HPDE6-E6E7 (cell line): ENCODE data around the gene TEKT5.
"Not testable (repeated sequence)": the region's sequence is repeated elsewhere in the genome, so short reads cannot be mapped to it uniquely, and the experiment has no call there.

Experiments
- DNase-seq: peaks from one replicate; pipeline ENCODE4 v3.0.0; 2011; ENCODE audit warnings: missing footprints; ENCODE audit errors: extremely low spot score

TEKT5 gene

DNA sequence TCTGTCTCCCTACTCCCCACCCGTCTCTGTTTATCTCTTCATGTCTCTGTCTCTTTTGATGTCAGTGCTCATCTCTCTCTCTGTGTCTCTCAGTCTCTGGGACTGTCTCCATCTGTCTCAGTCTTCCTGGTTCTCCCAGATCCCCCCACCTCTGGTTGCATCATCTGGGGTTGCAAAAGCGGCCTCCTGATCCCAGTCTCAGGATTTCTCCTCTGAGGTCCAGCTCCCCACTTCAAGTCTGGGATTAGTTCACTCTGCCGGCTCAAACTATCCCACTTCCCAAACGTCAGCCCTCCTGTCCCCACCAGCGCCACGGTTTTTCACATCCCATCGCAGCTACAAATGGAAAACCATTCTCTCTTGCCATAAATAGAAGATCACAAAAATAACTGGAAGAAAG is 9.0 kb downstream of the TEKT5 start:
- no peak for DNase-seq

DNA sequence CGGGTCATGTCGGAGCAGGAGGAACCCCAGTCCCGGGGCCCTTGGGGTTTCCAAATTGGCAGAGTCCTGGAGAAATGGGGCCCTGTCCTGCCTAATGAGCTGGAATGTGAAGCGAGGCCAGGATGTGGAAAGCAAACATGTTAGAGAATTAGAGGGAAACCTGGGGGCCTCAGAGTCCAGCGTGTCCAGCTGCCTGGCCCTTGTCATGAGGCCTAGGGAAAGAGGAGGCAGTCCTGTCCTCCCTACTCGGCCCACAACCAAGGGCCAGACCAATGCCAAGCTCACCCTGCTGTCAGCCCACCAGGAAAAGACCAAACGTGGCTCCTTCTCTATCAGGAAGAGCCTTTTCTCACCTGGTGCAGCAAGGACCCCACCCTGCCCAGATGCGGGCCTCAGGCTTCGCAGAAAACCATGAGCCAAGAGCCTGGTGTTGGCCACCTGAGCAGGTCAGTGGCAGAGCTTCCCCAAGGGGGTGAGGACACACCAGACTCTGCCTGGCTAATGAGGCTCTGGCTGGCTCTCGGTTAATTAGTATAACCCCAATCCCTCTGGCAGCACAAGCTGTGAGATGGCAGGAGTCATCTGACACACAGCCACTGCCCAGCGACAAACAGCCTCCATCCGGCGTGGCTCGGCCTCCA is 10.1 kb downstream of the TEKT5 start:
- no peak for DNase-seq

DNA sequence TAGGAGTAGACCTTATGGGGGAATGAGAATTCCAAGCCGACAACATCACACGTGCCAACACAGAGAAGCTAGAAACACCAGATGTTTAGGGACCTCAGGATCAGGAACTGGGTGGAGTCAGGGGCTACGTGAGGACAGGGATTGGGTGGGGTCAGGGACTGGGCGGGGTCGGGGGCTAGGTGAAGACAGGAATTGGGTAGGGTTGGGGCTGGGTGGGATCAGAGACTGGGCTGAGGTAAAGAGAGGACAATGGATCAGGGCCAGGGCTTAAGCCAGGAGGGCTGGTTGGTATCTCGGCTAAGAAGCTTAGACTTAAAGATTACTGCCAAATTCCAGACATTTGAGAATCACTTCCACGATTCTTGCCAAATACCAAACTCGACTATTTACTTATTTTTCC is 11.6 kb downstream of the TEKT5 start:
- no peak for DNase-seq

DNA sequence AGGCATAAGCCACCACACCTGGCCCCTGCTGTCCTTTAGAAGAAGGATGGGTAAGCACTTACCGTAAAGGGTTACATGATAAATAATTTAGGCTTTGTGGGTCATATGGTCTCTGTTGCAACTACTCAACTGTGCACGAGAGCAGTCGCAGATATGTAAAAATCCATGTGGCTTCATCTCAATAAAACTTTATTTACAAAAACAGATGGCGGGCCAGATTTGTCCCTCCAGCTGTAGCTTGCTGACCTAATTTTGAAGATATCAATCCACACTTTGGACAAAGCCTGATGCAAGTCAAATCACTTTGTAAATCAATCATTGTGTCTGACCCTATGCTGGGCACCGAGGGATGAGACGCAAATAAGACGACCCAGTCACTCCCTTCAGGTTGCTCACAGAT is 12.1 kb downstream of the TEKT5 start:
- no peak for DNase-seq

DNA sequence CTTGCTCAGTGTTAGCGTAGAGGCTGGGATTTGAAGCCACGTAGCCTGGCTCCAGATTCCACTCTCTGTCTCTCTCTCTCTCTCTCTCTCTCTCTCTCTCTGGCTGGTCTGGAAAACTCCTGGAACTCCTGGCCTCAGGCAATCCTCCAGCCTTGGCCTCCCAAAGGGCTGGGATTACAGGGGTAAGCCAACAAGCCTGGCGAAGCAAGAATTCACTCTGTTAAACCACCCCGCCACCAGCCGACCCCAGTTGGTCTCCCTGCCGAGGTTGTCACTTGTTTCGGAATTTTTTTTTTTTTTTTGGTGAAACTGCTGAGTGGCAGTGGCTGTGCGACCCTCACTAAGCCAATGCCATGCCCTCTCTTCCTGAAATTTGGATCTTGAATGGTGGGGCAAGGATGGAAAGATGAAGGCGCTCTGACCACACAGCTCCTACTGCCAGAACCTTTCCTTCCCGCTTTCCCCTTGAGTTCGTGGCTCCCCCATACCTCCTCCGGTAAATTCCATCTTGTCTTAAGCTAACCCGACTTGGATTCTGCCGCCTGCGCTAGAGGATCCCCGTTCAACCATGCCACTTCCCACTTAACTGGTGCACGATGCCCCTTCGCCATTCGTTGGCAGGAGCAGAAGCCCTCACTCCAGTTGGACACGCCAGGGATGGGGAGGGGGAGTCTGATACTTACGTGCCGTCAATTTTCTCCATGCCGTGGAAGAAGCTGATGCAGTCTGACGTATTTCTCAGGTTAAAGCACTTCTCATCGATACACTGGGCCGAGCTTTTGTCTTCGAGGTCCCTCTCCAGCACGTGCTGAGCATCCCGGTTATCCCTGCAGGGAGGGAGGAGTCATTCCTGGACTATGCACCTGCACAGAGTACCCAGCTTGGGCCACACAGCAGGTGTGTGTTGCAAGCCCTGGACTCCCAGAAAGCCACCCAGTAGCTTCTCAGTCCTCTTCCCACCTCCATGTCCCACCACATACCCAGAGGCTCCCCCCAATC is 13.1 kb downstream of the TEKT5 start:
- DNase-seq = no peak

DNA sequence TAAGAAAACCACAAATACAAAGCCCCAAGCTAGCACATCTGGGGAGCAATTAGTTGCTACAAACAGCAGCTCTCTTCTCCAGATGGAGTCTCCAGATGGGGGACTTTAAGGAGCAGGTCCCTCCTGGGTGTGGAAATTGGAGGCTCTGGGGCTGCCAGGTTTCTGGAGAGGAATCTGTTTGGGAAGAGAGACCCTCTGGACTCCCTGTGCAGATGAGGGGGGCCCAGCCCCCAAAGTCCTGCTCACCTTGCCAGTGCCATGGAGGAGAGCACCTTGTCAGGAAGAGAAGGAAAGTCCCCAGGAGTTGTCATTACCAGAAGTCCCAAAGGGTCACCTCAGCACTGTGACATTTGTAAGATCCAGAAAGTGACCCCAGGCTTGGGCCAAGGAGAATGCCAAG is 14.8 kb downstream of the TEKT5 start:
- DNase-seq = no peak

DNA sequence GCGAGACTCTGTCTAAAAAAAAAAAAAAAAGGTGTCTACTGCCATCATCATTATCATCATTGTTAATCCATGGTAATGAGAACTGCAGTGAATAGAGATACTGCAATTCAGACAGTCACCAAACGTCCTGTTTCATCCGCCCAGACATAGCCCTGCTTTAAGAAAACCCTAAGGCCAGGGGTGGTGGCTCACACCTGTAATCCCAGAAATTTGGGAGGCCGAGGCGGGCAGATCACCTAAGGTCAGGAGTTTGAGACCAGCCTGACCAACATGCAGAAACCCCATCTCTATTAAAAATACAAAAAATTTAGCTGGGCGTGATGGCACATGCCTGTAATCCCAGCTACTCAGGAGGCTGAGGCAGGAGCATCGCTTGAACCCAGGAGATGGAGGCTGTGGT is 15.3 kb downstream of the TEKT5 start:
- DNase-seq = not testable (repeated sequence)

DNA sequence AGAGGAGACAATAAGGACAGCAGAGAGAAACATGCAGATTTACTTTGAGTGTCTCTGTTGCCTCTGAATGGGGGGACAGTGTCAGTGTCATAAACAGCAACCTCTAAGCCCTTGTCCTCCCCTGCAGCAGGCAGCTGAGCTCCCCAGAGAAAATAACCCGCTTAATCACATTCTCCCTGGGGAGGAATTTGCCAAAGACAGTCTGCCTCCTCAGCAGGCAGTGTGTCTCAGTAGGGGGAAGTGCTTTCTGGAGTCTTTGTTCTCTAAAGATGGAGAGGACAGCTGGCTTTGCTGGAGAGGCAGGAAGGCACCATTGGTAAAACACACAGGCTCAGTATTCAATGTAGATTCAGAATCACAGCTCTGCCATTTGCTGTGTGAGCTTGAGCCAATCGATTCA is 16.1 kb downstream of the TEKT5 start:
- no peak for DNase-seq

DNA sequence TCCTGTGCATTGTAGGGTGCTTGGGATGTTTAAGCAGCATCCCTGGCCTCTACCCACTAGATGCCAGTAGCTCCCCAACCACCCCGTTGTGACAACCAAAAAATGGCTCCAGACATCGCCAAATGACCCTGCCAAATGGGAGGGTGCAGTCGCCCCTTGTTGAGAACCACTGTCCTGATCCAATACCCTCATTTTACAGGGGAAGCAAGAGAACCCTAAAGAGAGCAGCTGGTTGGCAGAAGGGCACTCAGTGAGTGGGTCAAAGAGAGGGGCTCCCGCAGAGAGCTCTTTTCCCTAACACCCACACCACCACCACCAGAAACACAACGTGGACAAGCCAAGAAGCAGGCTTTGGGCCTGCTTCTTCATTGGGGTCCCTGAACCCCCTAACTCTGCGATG is 18.4 kb downstream of the TEKT5 start:
- DNase-seq = no peak

DNA sequence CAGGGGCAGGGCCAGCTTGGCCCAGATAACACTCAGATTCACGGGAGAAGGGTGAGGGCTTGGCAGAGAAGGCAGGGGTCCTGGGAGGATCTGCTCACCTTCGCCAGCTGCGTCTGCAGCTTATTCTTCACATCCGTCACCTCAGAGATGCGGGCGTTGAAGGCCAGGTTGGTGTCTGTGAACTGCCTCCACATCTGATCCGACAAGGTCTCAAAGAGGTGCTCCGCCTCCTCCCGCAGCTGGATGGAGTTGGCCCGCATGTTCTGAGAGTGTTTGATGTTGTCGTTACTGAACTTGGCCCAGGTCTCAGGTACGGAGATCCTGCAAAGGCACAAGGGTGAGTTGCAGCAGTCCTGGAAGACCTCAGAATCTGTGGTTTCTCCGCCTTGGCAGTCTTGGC is 18.9 kb downstream of the TEKT5 start:
- DNase-seq = no peak

DNA sequence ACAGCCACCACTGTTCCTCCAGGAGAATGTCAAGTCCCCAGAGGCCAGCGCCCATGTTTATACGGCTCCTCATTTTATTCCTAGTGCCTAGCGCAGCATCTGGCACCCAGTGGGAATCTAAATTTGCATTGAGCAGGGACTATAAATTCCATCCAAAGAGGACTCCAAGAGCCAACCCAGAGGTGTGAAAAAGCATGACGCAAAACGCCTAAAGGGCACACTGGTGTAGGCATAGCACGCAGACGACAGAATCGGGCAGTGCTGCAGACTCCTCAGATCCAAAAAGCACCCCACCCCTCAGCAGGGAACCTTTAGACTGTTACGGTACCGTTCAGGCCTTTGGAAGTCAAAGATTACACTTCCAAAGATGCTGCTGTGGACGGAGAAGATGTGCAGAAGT is 19.5 kb downstream of the TEKT5 start:
- DNase-seq = no peak

DNA sequence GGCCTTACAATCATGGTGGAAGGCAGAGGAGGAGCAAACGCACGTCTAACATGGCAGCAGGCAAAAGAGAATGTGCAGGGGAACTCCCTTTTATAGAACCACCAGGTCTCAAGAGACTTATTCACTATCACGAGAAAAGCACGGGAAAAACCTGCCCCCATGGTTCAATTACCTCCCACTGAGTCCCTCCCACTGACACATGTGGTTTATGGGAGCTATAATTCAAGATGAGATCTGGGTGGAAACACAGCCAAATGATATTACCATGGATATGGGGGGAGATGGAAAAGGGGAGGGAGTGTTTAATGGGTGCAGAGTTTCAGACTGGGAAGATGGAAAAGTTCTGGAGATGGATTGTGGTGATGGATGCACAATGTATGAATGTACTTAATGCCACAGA is 23.0 kb downstream of the TEKT5 start:
- no peak for DNase-seq

DNA sequence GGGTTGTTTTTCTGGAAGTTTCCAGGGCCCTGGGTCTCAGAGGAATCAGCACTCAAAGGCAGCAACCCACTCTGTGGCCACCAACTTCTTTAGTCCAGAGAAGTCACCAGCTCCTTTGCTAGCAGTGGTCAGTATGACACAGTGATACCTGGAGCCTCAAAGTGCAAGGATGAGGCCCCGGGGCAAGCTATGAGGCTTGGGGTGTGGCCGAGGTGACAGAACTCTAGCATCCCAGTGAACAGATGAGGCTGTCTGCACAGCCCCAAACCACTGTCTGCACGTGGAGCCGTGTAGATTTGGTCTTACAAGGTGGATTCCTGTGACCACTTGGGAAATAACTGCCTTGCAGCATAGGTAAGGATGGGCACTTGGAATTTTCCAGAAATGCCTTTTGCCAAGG is 24.9 kb downstream of the TEKT5 start:
- DNase-seq = no peak

DNA sequence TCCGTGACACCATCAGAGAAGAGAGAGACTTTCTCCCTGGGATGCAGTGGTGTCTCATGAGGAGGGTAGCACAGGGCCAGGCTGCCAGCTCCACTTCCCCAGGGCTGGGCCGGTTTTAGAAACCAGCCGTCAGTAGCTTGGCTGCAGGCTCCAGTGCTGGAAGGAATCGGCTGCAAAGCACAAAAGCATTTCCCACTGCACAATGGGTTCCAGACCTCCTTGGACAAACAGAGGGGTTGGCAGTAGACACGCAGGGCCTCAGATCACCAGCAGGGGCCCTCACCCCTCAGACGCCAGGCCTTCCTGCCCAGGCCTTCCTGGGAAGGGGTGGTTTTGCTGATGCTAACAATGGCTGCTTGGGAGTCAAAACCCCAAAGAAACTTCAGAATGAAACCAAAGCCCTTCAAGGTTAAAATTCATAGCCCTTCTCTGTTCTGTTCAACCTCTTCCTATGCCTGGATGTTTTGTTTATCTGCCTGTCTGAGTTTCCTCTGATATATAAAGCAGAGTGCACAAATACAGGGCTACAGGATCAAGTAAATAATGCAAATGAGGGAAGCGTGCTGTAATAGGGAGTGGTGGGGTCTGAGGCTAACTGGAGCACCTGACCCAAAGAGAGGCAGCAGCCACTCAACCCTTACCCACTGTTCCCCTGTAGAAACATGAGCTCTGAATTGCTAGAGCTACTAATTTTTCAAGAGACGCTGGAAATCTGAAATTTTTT is 26.2 kb downstream of the TEKT5 start:
- peak; percentile 29 for DNase-seq

DNA sequence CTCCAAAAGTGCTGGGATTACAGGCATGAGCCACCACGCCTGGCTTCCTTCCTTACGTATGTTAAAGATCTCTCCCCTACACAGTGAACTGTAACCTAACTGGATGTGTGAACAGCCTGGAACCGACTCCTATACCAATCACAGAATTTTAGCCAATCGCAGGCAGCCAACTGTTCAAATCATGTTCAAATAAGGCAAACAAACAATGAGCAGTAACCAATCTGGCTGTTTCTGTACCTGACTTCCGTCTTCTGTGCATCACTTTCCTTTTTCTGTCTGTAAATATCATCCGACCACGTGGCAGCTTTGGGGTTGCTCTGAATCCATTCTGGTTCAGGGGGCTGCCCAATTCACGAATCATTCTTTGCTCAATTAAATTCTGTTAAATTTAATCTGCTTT is 27.5 kb downstream of the TEKT5 start:
- no peak for DNase-seq

DNA sequence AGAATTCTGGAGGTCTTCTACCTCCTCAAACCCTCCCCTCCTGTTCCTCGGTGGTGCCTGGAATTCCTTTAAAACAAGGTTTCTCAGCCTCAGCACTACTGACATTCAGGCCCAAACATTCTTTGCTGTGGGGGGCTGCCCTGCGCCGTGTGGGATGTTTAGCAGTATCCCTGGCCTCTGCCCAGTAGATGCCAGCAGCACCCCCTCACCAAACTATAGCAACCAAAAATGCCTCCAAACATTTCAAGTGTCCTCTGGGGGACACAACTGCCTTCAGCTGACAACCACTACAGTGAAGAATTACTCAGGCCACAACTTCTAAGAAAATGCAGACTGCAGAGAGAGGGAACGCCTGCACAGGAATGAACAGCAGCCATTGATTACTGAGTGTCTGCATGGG is 28.4 kb downstream of the TEKT5 start:
- no peak for DNase-seq

DNA sequence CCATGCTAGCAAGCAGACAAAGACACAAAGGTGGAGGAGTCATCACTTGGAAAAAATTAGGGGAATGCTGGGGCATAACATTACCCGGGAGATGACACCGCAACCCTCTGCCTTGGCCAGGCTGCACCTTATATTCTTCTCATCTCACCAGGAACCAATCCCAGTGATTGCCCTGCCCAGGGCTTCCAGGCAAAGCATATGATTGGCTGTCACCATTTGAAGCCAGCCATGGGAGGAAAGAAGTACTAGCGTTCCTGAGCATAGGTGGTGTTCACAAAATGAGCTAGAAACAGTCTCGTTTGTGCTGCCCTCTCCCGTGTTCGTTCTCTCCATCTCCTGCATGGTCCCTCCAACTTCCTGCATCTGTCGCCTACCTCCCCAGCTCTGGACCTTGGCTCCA is 29.6 kb downstream of the TEKT5 start:
- no peak for DNase-seq

DNA sequence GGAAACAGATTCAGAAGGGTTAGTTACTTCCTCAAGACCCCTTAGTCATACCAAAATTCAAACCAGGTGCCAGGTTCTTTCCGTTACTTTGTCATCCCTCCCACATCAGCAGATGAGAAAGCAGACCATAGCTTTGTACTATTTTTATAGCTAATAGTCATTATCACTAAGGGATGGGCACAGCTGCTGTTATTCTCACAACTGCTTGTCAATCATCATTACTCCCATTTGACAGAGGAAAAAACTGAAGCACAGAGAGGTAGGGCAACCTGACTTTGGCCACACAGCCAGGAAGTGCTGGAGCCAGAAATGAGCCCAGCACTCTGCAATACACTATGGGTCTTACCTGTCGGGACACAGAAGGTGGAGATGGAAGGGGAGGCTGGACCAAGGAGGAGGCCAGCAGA is 30.0 kb downstream of the TEKT5 start:
- DNase-seq = no peak

DNA sequence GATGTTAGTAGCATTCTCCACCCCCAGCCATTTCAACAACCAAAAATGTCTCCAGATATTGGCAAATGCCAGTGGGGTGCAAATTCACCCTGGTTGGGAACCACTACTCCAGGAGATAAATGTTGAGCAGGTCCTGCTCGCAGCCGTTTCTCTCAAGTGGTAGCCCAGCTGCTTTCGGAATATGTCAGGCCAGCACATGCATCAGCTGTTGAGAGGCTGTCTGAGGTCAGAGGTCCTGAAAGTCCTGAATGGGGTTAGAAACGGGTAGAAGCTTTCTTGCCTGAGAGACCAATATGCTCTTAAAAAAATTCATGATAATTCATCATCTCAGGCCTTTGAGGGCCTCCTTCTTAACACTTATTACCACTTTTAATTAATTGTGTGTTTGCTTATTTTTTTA is 31.0 kb downstream of the TEKT5 start:
- DNase-seq = no peak

DNA sequence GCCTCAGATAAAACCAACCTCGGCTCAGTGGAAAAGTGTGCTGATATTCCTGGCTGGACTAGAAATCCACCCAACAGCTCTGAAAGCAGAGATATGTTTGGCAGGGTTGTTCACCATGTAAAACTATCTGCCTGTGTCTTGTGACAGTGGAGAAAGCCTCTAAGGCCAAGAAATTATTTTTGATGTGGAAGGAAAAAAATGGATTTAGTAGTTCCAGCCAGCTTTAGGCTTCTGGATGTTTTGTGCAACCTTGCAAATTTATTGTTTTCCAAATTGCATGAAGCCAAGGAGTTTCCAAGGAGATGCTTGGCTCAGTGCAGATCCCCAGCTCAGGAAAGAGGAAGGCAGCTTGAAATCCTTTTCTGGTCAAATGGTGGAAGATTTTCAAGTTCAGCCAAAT is 31.6 kb downstream of the TEKT5 start:
- DNase-seq = no peak

DNA sequence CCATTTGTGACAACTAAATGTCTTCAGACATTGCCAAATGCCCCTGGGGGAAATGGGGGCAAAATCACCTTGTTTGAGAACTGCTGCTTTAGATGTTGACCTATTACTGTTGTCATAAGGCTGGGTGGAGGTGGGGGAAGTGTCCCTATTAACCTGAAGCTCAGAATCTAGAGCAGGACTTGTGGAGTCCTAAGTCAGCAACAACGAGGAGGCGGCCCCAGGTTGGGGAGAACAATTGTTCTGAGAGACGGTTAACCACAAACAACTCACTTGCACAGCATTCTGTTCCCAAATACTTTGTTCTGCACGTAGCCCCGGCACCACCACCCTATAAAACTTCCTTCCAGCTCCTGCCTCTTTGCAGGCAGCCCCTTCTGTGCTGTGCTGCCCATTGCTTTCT is 32.5 kb downstream of the TEKT5 start:
- no peak for DNase-seq

DNA sequence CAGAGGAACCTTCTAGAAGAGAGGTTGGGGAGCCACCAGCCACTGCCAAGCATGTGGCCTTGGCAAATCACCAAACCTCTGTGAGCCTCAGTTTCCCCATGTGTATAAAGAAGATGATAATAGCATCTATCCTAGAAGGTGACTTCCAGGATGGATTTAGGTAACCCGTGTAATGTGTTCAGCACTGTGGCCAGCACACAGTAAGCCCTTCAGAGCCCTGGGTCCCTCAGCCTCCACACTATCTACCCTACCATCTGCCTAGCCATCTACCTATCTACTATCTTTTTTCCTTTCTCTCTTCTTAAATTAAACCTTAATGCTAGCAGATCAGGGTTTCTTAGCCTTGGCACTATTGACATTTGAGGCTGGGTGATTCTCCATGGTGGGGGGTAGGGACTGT is 33.0 kb downstream of the TEKT5 start:
- DNase-seq = no peak
